Measurements from ENCODE around the gene TTC33. TPM values are rescaled to one million over a fixed set of nuclear protein-coding genes. Genes with fewer than 3 reads are reported as not detected.
A peak's percentile ranks its signal among the peaks of the same experiment; 100 is the strongest.

The TTC33 gene
- total and polyA plus RNA-seq, 2 of the 4 experiments (the other 2 are of a cell fraction), result 3.1 to 8.1 TPM

DNA sequence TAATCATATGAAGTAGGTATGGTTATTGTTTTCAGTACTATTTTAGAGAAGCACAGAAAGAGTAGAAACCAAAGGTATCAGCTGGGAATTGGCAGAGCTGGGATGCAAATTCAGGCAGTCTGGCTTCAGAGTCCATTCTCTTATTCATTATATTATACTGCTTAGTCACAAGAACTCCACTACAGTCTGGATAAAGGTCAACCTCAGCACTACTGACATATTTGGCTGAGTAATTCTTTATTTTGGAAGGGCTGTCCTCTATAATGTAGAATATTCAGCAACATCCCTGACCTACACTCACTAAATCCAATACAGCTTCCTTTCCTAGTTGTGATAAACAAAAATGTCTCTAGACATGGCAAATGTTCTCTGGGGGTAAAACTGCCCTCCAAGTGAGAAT is 38.5 kb downstream of the TTC33 start:
- no peak overlapping the region for H3K4me3 ChIP-seq (ENCODE audit: insufficient read depth, low read depth, low read length)
- peak; percentile 97 for ATAC-seq (ENCODE audit: low read depth)
- TF ChIP-seq MXI1 (IDR thresholded peaks at IDR 0.05; ENCODE audit: borderline replicate concordance, low read depth, low read length) (no peak), NFE2L2 (IDR thresholded peaks at IDR 0.05; ENCODE audit: low read depth, low read length) (0 out of 2 replicates have a peak, but pooled peaks have one; percentile 18), FOS (IDR thresholded peaks at IDR 0.05; ENCODE audit: low read depth, low read length) (no peak), MAFK (IDR thresholded peaks at IDR 0.05; ENCODE audit: low read depth, low read length) (peak; percentile 52; the same call in 1 of the 2 replicates), POLR2A (IDR thresholded peaks at IDR 0.05; ENCODE audit: low read depth, low read length) (no peak)
- no peak overlapping the region for H4K5ac ChIP-seq (ENCODE audit: low read depth, low read length)
- 0 out of 2 replicates have a peak, but pooled peaks cover 2% of the 10 kb centered on the region for H3K4me1 ChIP-seq (ENCODE audit: control insufficient read depth, insufficient read depth, low read length)
- peaks cover 5% of the 10 kb centered on the region; the same call in 1 of the 2 replicates for H3K36me3 ChIP-seq (ENCODE audit: control insufficient read depth, insufficient read depth, low read length)
- H4K91ac ChIP-seq (ENCODE audit: insufficient read depth, low read depth, low read length), result no peak overlapping the region
- dilution Hi-C loops (cut with HindIII; ENCODE audit: low sequenced_read_pairs, unreplicated experiment), result no loop called here
- peak; percentile 74 for DNase-seq
- H3K9me3 ChIP-seq (ENCODE audit: control insufficient read depth, insufficient read depth, low read length), result no peaks in the 10 kb centered on the region
- H3K56ac ChIP-seq (ENCODE audit: extremely low read depth, insufficient read depth, low read length), result no peak overlapping the region
- no peak overlapping the region for H2BK5ac ChIP-seq (ENCODE audit: low read depth, low read length, poor library complexity, severe bottlenecking)
- no peaks in the 10 kb centered on the region for H3K27me3 ChIP-seq (ENCODE audit: control insufficient read depth, insufficient read depth, low read length)
- H2AK9ac ChIP-seq (replicated peaks; ENCODE audit: low read depth, low read length, poor library complexity), result no peak overlapping the region
- no peak overlapping the region for H3K27ac ChIP-seq (ENCODE audit: insufficient read depth, low read length)
- H3K4me2 ChIP-seq (ENCODE audit: low read depth, low read length), result no peak overlapping the region
- CTCF ChIA-PET, result interaction anchor here (1.5 kb wide), 1 partner anchor 17 kb away, joined by 3 read pairs; no protein-coding TSS in a partner anchor
- H2BK120ac ChIP-seq (ENCODE audit: low read depth, low read length), result no peak overlapping the region
- H3K79me1 ChIP-seq (ENCODE audit: low read depth in 1 of 2, low read length in 2 of 2), result peaks cover 3% of the 10 kb centered on the region in 2 experiments; a peak in 2 of 4 replicates
- H3K14ac ChIP-seq (replicated peaks; ENCODE audit: low read depth, low read length), result no peak overlapping the region
- H3K4ac ChIP-seq (ENCODE audit: low read depth, low read length), result no peak overlapping the region
- no peak overlapping the region for H3K9ac ChIP-seq (ENCODE audit: low read depth, low read length)
- no peak overlapping the region for H2BK20ac ChIP-seq (ENCODE audit: low read depth, low read length)
- no peak overlapping the region for H4K8ac ChIP-seq (ENCODE audit: low read depth in 2 of 2, low read length in 2 of 2)
- H2AK5ac ChIP-seq (ENCODE audit: low read depth, low read length), result no peak overlapping the region
- H4K20me1 ChIP-seq (ENCODE audit: insufficient read depth, low read length), result no peaks in the 10 kb centered on the region
- H2AFZ ChIP-seq (replicated peaks; ENCODE audit: low read length, poor library complexity), result no peak overlapping the region
- no peak overlapping the region for H3K23ac ChIP-seq (ENCODE audit: low read depth, low read length)
- intact Hi-C loops (cut with micrococcal nuclease), result loop anchor here (5.0 kb wide), 1 partner anchor 1125 kb away; no protein-coding TSS in a partner anchor
- POLR2A ChIA-PET (ENCODE audit: unreplicated experiment), result no interaction called here
- no TSS peak for BruUV-seq (replicated peaks)
- 0 out of 2 replicates have a peak, but pooled peaks cover 3% of the 10 kb centered on the region for H3K9me1 ChIP-seq (ENCODE audit: insufficient read depth, low read length)
- no peak overlapping the region for H2BK15ac ChIP-seq (ENCODE audit: low read depth, low read length)
- H3K18ac ChIP-seq (ENCODE audit: low read depth, low read length), result no peak overlapping the region
- in situ Hi-C loops (cut with MboI; ENCODE audit: low sequenced_read_pairs), result no loop called here

Measured in IMR-90 (cell line).